ENCODE results near the gene RBL2. TPM values are rescaled to one million over a fixed set of nuclear protein-coding genes. Genes with fewer than 3 reads are reported as not detected.

The RBL2 gene
- total RNA-seq, 1 donor from 2014 or later: 64.3 TPM

- intact Hi-C loops (cut with DNase I): no loop called here
- Histone ChIP-seq H3K27me3 (no peaks in the 10 kb centered on the region), H3K4me3 (no peak overlapping the region), H3K36me3 (no peaks in the 10 kb centered on the region), H3K9me3 (no peaks in the 10 kb centered on the region), H3K27ac (no peak overlapping the region), H3K4me1 (no peaks in the 10 kb centered on the region)
- TF ChIP-seq, protein P1, sequence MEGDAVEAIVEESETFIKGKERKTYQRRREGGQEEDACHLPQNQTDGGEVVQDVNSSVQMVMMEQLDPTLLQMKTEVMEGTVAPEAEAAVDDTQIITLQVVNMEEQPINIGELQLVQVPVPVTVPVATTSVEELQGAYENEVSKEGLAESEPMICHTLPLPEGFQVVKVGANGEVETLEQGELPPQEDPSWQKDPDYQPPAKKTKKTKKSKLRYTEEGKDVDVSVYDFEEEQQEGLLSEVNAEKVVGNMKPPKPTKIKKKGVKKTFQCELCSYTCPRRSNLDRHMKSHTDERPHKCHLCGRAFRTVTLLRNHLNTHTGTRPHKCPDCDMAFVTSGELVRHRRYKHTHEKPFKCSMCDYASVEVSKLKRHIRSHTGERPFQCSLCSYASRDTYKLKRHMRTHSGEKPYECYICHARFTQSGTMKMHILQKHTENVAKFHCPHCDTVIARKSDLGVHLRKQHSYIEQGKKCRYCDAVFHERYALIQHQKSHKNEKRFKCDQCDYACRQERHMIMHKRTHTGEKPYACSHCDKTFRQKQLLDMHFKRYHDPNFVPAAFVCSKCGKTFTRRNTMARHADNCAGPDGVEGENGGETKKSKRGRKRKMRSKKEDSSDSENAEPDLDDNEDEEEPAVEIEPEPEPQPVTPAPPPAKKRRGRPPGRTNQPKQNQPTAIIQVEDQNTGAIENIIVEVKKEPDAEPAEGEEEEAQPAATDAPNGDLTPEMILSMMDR (IDR thresholded peaks at IDR 0.05): no peak
- DNase-seq (ENCODE audit: low spot score in 2 of 2): no peak
These were observed 89.0 kb downstream of the RBL2 start for GRCh38 chr16:53523126-53523804.

GRCh38 chr16:53523971-53524548 lies 89.8 kb downstream of the RBL2 start:
- Histone ChIP-seq H3K27ac (no peak overlapping the region), H3K4me1 (no peaks in the 10 kb centered on the region), H3K4me3 (no peak overlapping the region), H3K9me3 (no peaks in the 10 kb centered on the region), H3K27me3 (no peaks in the 10 kb centered on the region), H3K36me3 (no peaks in the 10 kb centered on the region)
- intact Hi-C loops (cut with DNase I): no loop called here
- TF ChIP-seq, protein P1 (IDR thresholded peaks at IDR 0.05): no peak
- no peak for DNase-seq (ENCODE audit: low spot score in 2 of 2)

DNA sequence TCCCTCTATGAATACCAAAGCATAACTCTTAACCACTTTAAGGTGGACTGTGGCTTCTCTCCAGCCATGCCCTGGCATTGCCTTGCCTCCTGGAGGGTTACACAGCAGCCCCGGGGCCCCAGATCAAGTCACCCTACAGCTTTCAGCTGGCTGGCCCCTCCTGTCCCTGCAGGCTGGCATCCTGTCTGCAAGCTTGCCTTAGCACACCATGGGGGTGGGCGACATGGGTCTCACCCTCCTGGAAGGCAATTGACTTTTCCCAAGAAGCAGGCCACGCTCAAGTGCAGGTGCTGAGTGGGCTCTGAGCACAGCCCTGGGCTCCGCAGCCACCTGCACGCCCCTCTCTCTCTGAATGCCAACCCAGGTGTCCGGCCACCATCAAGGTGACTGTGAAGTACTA lies 94.5 kb downstream of the RBL2 start:
- TF ChIP-seq, protein P1 (IDR thresholded peaks at IDR 0.05): no peak
- Histone ChIP-seq H3K4me3 (no peak overlapping the region), H3K4me1 (no peaks in the 10 kb centered on the region), H3K27ac (no peak overlapping the region), H3K27me3 (no peaks in the 10 kb centered on the region), H3K36me3 (no peaks in the 10 kb centered on the region), H3K9me3 (no peaks in the 10 kb centered on the region)
- intact Hi-C loops (cut with DNase I): no loop called here
- no peak for DNase-seq (ENCODE audit: low spot score in 2 of 2)

DNA sequence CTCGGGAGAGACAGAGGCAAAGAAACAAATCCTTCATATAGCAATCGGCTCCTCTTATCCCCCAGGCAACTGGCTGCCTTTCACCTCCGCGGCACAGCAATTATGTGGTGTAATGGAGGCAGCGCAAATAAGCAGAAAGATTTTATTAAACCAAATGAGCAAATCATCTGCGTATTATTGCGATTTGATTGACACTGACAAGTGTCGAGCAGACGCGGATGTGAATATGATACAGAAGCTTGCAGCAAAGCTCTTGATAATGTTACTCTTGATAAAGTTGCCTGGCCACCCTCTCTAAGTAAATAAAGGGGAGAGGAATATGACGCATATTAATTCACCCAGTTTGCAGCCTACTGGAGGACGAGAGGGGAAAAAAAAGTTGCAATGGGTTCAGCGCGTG lies 95.2 kb downstream of the RBL2 start:
- Histone ChIP-seq H3K36me3 (no peaks in the 10 kb centered on the region), H3K4me3 (no peak overlapping the region)

DNA sequence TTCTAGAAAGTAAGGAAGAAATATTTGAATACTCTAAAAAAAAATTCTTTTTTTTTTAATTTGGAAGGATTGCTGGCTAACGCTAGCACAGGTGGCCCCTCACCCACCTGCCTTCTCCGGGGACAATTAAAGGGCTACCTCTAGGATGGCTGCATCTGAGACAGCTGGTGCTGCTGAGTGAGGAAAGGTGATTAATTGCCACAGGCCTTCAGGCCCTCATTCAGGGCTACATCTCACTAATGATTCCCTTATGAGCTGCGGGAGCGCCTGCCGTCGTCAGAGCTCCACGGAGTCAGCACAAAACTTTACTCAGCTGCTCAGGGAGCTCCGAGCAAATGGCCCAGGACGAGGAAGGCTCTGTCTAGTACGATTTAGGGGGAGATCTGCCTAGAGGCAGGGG lies 95.8 kb downstream of the RBL2 start:
- no peaks in the 10 kb centered on the region for H3K27me3 ChIP-seq
- no peaks in the 10 kb centered on the region for H3K36me3 ChIP-seq
- no peaks in the 10 kb centered on the region for H3K4me1 ChIP-seq
- DNase-seq (ENCODE audit: low spot score in 2 of 2): no peak
- H3K4me3 ChIP-seq: no peak overlapping the region
- intact Hi-C loops (cut with DNase I): no loop called here
- no peaks in the 10 kb centered on the region for H3K9me3 ChIP-seq
- TF ChIP-seq, protein P1 (IDR thresholded peaks at IDR 0.05): no peak
- no peak overlapping the region for H3K27ac ChIP-seq

More for the DNA sequence above, 95.2 kb downstream of the RBL2 start:
- Histone ChIP-seq H3K27me3 (no peaks in the 10 kb centered on the region), H3K27ac (no peak overlapping the region), H3K4me1 (no peaks in the 10 kb centered on the region), H3K9me3 (no peaks in the 10 kb centered on the region)
- intact Hi-C loops (cut with DNase I): no loop called here
- DNase-seq (ENCODE audit: low spot score in 2 of 2): no peak
- TF ChIP-seq, protein P1 (IDR thresholded peaks at IDR 0.05): no peak
